Type B pancreatic cell (in vitro differentiated cells): ENCODE results near the gene NT5C2. TPM values are rescaled to one million over a fixed set of nuclear protein-coding genes. Genes with fewer than 3 reads are reported as not detected.

ENCODE experiments used
- DNase-seq: peaks from one replicate; pipeline ENCODE4 v3.0.0; 2021; ENCODE audit warnings: mixed read lengths; ENCODE audit not compliant: unreplicated experiment; ENCODE audit errors: extremely low spot score
- H3K27ac Mint-ChIP-seq: 2 replicates; pipeline ENCODE4 v1.8.0; 2021; ENCODE audit warnings: mild to moderate bottlenecking, mixed read lengths
- H3K27me3 Mint-ChIP-seq: 2 replicates; pipeline ENCODE4 v1.8.0; 2021; ENCODE audit warnings: mixed read lengths
- H3K36me3 Mint-ChIP-seq: 2 replicates; pipeline ENCODE4 v1.8.0; 2021; ENCODE audit warnings: mixed read lengths
- H3K4me1 Mint-ChIP-seq: one replicate; pipeline ENCODE4 v1.8.0; 2021; ENCODE audit warnings: mixed read lengths; ENCODE audit not compliant: unreplicated experiment
- H3K4me3 Mint-ChIP-seq: 2 replicates; pipeline ENCODE4 v1.8.0; 2021; ENCODE audit warnings: mild to moderate bottlenecking, mixed read lengths
- H3K9me3 Mint-ChIP-seq: 2 replicates; pipeline ENCODE4 v1.8.0; 2021; ENCODE audit warnings: mixed read lengths
- CTCF ChIP-seq: fragments of 200-600 bp; sonication (generic); conservative IDR thresholded peaks from 2 replicates; pipeline ENCODE4 v1.5.0; 2021; ENCODE audit warnings: antibody characterized with exemption, mild to moderate bottlenecking
- total RNA-seq: library from RNA; stranded (reverse); gene quantifications from 2 replicates; pipeline ENCODE4 v1.2.1, GENCODE V29; 2021; ENCODE audit warnings: low replicate concordance

Gene NT5C2
- total RNA-seq, 1 donor from 2014 or later, result 96.5 TPM

- Mint-ChIP-seq H3K27me3 (no peaks in the 10 kb centered on the region), H3K36me3 (peaks cover 15% of the 10 kb centered on the region), H3K4me3 (no peak overlapping the region), H3K9me3 (no peaks in the 10 kb centered on the region), H3K4me1 (peaks cover 9% of the 10 kb centered on the region), H3K27ac (no peak overlapping the region)
- TF ChIP-seq CTCF, result no peak
- no peak for DNase-seq
These were observed 67.5 kb downstream of the NT5C2 start for GRCh38 chr10:103125323-103126267.

- H3K36me3 Mint-ChIP-seq, result peaks cover 12% of the 10 kb centered on the region
- no peaks in the 10 kb centered on the region for H3K27me3 Mint-ChIP-seq
- H3K4me1 Mint-ChIP-seq, result peaks cover 9% of the 10 kb centered on the region
- TF ChIP-seq CTCF, result no peak
- no peak for DNase-seq
- H3K27ac Mint-ChIP-seq, result no peak overlapping the region
- H3K4me3 Mint-ChIP-seq, result no peak overlapping the region
- no peaks in the 10 kb centered on the region for H3K9me3 Mint-ChIP-seq
These were observed 68.5 kb downstream of the NT5C2 start for GRCh38 chr10:103124420-103125096.

GRCh38 chr10:103123282-103124024 is 69.6 kb downstream of the NT5C2 start:
- no peak for DNase-seq
- Mint-ChIP-seq H3K4me1 (peaks cover 9% of the 10 kb centered on the region), H3K27ac (peak overlapping the region; percentile 9), H3K36me3 (peaks cover 12% of the 10 kb centered on the region), H3K27me3 (no peaks in the 10 kb centered on the region), H3K9me3 (no peaks in the 10 kb centered on the region), H3K4me3 (no peak overlapping the region)
- no peak for TF ChIP-seq CTCF

- TF ChIP-seq CTCF, result no peak
- H3K9me3 Mint-ChIP-seq, result no peaks in the 10 kb centered on the region
- DNase-seq, result no peak
- no peaks in the 10 kb centered on the region for H3K27me3 Mint-ChIP-seq
- peaks cover 9% of the 10 kb centered on the region for H3K4me1 Mint-ChIP-seq
- peaks cover 8% of the 10 kb centered on the region for H3K36me3 Mint-ChIP-seq
- no peak overlapping the region for H3K4me3 Mint-ChIP-seq
- H3K27ac Mint-ChIP-seq, result peak overlapping the region; percentile 76
These were observed 71.9 kb downstream of the NT5C2 start for GRCh38 chr10:103120977-103121735.

GRCh38 chr10:103120546-103120945 is 72.5 kb downstream of the NT5C2 start:
- Mint-ChIP-seq H3K9me3 (no peaks in the 10 kb centered on the region), H3K4me3 (no peak overlapping the region), H3K36me3 (peaks cover 3% of the 10 kb centered on the region), H3K4me1 (peaks cover 5% of the 10 kb centered on the region), H3K27me3 (no peaks in the 10 kb centered on the region), H3K27ac (peak overlapping the region; percentile 76)
- TF ChIP-seq CTCF, result no peak
- no peak for DNase-seq
